ENCODE results near the gene GPA33. TPM values are rescaled to one million over a fixed set of nuclear protein-coding genes. Genes with fewer than 3 reads are reported as not detected.
A peak's percentile ranks its signal among the peaks of the same experiment; 100 is the strongest.

The GPA33 gene
- total and polyA plus RNA-seq, 10 of the 15 experiments (the other 5 are each of a cell fraction or from before 2014, with no cell fraction given) = 0.09 to 0.27 (median 0.21) TPM; not detected in 1

DNA sequence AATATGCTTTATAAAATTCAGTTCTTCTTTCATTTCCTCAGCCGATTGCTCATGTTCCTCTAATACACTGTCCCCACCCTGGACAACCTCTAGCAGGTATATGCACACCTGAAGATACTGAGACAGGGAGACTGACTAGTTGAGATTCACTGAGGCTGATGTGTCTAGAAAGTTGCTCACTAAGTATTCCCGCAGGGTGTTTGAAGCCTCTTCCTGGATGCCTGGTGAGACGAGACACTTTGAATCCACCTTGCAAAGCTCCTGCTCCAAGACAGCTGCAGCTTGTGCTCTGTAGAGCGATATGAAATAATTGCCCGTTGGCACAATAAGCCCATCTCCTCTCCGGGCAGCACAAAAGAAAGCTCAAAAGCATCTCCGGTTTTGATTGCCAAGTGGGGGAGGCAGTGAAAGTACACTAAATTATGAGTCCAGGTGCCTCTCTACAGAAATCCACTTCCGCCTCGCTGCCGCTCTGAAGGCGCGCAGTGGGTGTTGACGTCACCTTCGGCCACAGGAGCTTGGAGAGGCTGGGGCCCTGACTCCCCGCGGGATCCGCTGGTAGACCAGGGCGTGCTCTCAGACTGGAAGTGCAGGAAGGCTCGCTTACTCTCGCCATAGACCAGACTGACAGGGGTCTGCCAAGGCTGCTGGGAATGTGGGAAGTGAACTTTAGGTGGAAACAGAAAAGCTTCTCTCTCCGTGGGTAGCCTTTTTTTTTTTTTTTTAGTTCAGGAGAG lies 46.3 kb downstream of the GPA33 start (continued):
- no peak for TF ChIP-seq NRF1 (conservative IDR thresholded peaks at IDR 0.05; ENCODE audit: low read depth, low read length)
- TF ChIP-seq NFYA (IDR thresholded peaks at IDR 0.05; ENCODE audit: borderline replicate concordance, low read depth, low read length) = no peak
- peak; percentile 51 for TF ChIP-seq RUNX3 (IDR thresholded peaks at IDR 0.05; ENCODE audit: low read length)
- no peak for TF ChIP-seq NBN (IDR thresholded peaks at IDR 0.05)
- no peak for TF ChIP-seq ZBTB33 (IDR thresholded peaks at IDR 0.05)
- TF ChIP-seq ESRRA (IDR thresholded peaks at IDR 0.05; ENCODE audit: low read length) = no peak
- TF ChIP-seq CBX5 (IDR thresholded peaks at IDR 0.05; ENCODE audit: low read depth) = 0 out of 2 replicates have a peak, but pooled peaks have one; percentile 33
- TF ChIP-seq EP300 (IDR thresholded peaks at IDR 0.05; ENCODE audit: borderline replicate concordance in 1 of 2, control insufficient read depth in 1 of 2, low read depth in 2 of 2, low read length in 2 of 2) = no peak
- no peak for TF ChIP-seq ZNF24 (IDR thresholded peaks at IDR 0.05)
- no peak for TF ChIP-seq MTA2 (IDR thresholded peaks at IDR 0.05; ENCODE audit: low read depth)
- no peak for TF ChIP-seq HDAC2 (IDR thresholded peaks at IDR 0.05)
- no peak for TF ChIP-seq ATF3 (IDR thresholded peaks at IDR 0.05; ENCODE audit: borderline replicate concordance, extremely low read depth, low read depth, low read length)
- TF ChIP-seq SREBF2 (IDR thresholded peaks at IDR 0.05; ENCODE audit: low read length) = no peak
- TF ChIP-seq NFIC (IDR thresholded peaks at IDR 0.05; ENCODE audit: low read depth, low read length) = no peak
- TF ChIP-seq RCOR1 (conservative IDR thresholded peaks at IDR 0.05; ENCODE audit: low read depth, low read length) = no peak
- TF ChIP-seq ELK1 (IDR thresholded peaks at IDR 0.05; ENCODE audit: low read depth, low read length) = 0 out of 2 replicates have a peak, but pooled peaks have one; percentile 34
- no peak for TF ChIP-seq EGR1 (IDR thresholded peaks at IDR 0.05; ENCODE audit: borderline replicate concordance in 1 of 2, low read depth in 2 of 2, low read length in 2 of 2)
- TF ChIP-seq IRF5 (IDR thresholded peaks at IDR 0.05; ENCODE audit: borderline replicate concordance) = no peak
- TF ChIP-seq HDAC6 (IDR thresholded peaks at IDR 0.05; ENCODE audit: unreplicated experiment) = no peak
- TF ChIP-seq ATF7 (IDR thresholded peaks at IDR 0.05; ENCODE audit: low read depth) = peak; percentile 49
- TF ChIP-seq CREB1 (IDR thresholded peaks at IDR 0.05; ENCODE audit: low read depth) = peak; percentile 80
- no peak for TF ChIP-seq SUZ12 (IDR thresholded peaks at IDR 0.05; ENCODE audit: unreplicated experiment)
- no peak for TF ChIP-seq TARDBP (IDR thresholded peaks at IDR 0.05; ENCODE audit: borderline replicate concordance)
- TF ChIP-seq FOS (IDR thresholded peaks at IDR 0.05; ENCODE audit: borderline replicate concordance, extremely low read depth, insufficient read length) = no peak
- TF ChIP-seq STAT3 (IDR thresholded peaks at IDR 0.05; ENCODE audit: low read depth, low read length) = no peak
